NCI-H2196 treated with DMSO at 0.1 percent for 48 hours (cell line): ENCODE data around the gene LTA4H.
A peak's percentile ranks its signal among the peaks of the same experiment; 100 is the strongest.

ENCODE experiments used
- DNase-seq: peaks from one replicate; lab custom pipeline; 2025; ENCODE audit not compliant: unreplicated experiment; lab: John Stamatoyannopoulos, UW

LTA4H gene

DNA sequence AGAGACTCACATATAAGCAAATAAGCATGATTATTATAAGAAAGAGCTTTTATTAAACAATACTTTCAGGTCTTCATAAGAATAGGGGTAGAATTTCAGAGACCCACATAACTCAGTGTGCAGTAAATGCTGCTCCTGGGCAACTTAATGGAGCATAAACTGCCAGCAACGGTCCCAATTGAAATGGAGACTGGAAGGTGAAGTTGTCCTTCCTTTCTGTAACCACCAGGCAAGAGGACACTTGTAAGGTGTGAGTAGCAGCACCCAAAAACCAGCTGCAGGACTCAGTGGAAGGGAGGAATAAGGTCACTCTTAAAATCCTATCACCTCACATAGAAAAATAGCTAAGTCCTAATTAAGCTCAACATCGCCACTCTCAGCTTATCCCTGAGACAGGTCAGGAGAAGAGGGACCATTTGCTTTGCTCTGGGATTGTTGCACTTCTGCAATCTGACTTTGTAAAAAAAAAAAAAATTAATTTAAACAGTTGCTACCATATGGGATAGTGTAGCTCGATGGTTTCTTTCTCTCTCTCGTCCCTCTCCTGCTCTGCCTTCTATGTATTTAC is 22.7 kb upstream of the LTA4H start:
- no peak for DNase-seq

DNA sequence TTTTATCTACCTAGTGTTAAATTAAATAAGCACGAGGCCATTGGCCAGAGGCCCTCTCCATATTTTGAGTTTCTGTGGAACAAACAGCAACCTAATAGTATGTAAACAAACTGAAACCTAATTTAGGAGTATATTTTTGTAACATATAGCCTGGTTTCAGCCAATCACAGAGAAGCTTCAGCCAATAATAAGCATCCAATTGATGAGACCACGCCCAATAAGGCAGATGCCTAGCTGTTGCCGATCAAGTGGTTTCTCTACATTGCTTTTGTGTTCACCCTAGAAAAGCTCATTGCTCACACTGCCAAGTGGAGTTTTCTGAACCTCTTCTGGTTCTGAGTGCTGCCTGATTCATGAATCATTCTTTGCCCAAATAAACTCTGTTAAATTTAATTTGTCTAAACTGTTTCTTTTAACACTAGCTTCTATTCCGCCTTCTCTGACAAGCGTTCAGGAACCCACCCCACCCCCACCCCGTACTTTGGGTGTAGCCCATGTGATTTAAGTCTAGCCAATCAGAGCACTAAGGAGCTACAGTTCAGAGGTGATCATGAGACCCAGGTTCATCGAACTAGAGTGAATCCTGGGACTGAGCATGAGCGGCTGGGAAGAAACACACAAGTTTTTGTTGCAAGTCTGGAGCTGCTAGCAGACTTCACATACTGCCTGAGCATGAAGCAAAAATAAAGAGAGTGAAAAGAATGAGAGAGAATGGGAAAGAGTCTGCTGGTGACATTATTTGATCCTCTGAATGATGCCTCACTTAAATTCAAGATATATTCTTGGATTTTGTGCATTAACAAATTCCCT is 21.5 kb upstream of the LTA4H start:
- DNase-seq, result no peak

DNA sequence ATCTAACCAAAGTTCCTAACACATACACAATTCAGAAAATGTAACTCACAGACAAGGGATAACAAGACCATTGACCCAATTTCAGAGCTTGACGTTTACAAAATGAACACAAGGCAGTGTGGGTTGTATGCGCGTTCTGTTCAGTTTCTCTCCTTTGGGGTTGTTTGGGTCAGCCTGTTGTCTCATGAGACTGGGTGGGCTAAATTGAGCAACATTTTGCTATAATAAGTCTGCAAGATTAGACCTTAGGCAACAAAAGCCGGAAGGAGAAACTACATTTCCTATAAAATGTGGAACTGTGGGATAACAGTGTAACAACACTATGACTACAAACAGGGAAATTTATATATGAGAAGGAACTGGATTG is 18.8 kb upstream of the LTA4H start:
- DNase-seq, result no peak

GRCh38 chr12:96053476-96054243 is 18.3 kb upstream of the LTA4H start:
- DNase-seq, result no peak

DNA sequence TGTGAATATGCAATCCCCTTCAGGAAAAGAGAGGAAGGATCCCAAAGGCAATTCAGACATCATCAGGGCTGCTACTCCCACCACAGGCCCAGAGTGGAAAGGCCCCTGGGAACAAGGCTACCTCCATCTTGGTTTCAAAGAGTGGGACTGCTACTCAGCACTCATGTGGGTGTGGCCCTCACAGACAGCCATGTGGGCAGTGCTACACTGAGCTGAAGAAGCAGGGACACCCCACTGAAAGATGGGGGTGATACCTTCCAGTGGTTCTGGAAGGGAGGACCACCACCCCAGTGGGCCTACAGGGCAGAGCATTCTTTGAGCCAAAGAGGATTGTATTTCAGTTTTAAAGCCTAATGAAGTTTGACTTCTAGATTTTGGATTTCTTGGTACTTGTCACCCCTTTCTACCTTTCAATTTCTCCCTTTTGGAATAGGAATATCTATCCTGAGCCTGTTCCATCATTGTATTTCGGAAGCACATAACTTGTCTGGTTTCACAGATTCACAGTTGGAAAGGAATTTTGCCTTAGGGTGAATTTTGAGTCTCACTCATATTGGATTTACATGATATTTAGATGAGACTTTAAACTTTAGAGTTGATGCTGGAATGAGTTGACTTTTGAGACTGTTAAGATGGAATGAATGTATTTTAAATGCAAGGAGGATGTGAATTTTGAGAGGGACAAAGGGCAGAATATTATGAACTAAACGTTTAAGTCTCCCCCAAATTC is 16.5 kb upstream of the LTA4H start:
- DNase-seq, result no peak

DNA sequence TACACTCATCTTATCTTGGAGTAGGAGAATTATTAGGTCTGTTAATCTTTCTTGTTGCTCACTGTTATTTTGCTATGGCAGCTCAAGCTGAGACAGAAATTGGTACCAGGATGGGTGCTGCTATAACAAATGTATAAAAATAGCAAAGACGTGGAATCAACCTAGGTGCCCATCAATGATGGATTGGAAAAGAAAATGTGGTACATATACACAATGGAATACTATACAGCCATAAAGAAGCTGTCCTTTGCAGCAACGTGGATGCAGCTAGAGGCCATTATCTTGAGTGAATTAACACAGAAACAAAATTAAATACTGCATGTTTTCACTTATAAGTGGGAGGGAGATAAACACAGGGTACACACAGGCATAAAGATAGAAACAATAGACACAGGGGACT is 14.8 kb upstream of the LTA4H start:
- DNase-seq, result no peak

- no peak for DNase-seq
These were observed 13.7 kb upstream of the LTA4H start for GRCh38 chr12:96049101-96049500.

DNA sequence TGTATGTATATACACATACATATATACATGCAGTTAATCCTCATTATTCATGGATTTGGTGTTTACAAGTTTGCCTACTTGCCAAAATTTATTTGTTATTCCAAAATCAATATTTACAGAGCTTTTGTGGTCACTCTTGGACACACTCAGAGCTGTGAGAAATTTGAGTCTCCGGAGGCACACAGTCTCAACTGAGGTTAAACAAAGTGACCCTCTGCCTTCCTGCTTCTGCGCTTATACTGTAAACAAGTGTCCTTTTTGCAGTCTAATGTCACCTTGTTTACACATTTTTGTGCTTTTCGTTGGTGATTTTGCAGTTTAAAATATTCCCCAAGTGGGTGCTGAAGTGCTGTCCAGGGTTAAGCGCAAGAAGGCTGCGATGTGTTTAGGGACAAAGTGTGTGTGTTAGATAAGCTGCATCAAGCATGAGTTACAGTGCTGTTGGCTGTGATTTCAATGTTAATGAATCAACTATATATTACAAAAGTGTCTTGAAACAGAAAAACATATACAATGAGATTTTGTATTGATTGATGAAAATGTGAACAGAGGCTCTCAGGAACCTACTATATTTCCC is 13.1 kb upstream of the LTA4H start:
- DNase-seq, result peak; percentile 37

GRCh38 chr12:96047229-96048211 is 12.1 kb upstream of the LTA4H start:
- DNase-seq, result peak; percentile 81

DNA sequence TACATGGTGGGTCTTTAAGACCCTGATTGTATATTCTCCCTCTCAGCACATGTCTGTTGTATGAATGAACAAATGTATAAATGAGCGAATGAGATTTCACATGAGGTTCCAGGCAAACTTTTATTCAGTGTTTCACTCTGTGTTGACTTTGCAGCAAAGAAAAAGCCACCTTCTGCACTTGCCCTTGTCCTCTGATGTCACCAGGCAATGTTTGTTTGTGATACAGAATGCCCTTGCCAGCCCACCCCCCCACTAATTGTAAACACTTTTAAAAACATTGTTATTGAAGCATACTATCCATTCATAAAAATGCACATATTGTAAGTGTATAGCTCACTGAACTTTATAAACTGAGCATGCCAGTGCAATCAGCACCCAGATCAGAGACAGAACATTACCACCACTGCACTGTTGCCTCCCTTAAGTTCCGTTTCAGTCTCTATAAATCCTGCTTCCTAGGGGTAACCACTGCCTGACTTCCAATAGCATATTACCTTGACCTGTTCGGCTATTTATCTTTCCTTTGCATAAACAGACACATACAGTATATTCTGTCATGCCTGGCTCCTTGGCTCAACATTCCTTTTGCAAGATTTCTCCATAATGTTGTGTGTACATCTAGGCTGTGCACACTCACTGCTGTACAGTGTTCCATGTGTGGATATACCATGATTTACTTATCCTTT is 11.3 kb upstream of the LTA4H start:
- DNase-seq, result no peak

DNA sequence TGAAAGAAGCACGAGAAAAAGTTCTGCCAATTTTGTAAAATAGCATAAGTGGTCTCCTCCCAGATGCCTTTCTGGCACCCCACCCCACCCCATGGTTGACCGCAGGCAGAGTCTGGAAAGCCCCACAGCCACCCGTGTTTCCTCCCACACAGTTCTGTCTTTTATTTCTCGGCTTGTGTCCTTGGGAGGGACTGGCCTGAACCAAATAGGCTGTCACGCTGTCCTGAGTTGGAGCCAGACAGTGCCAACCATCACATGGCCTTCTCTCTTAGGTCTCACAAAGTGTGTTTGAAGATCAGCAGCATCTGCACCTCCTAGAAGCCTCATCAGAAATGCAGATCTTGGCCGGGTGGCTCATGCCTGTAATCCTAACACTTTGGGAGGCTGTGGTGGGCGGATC is 10.2 kb upstream of the LTA4H start:
- no peak for DNase-seq

GRCh38 chr12:96044943-96045290 is 9.5 kb upstream of the LTA4H start:
- no peak for DNase-seq

DNA sequence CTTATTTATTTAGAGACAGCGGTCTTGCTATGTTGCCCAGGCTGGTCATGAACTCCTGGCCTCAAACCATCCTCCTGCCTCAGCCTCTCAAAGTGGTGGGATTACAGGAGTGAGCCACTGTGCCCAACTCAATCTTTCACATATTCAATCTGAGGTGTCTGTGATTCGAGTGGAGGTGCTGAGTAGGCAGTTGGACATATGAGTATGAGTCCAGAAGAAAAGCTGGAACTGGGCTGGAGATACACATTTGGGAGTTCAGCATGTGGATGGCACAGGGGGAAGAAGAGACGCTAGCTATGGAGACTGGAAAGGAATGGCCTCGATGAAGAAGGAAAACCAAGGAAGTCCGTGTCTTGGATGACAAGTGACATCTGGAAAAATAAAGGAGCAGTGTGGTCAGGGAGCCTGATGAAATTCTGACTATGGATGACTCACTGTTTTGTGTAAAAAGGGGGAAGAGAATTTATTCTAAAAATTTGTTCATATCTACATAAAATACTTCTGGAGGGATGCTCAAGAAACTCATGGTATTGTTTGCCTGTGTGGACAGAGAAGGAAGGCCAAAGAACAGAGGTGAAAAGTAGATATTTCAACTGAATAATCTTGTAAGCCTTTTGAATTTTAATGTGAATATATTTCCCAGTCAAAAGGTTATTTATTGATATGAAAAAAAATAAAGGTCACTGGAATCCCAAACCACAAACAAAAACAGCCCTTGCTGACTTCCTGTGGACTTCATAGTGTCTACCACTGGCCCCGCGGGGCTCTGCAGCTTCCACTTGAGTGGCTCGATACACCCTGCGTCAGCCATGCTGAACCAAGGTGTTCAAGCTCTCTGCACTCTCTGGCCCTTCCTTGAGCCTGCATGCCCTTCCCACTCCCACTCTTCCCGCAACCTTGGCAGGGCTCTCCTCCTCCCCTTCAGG is 8.9 kb upstream of the LTA4H start:
- DNase-seq, result no peak

- DNase-seq, result no peak
These were observed 5.8 kb upstream of the LTA4H start for GRCh38 chr12:96041181-96041580.

DNA sequence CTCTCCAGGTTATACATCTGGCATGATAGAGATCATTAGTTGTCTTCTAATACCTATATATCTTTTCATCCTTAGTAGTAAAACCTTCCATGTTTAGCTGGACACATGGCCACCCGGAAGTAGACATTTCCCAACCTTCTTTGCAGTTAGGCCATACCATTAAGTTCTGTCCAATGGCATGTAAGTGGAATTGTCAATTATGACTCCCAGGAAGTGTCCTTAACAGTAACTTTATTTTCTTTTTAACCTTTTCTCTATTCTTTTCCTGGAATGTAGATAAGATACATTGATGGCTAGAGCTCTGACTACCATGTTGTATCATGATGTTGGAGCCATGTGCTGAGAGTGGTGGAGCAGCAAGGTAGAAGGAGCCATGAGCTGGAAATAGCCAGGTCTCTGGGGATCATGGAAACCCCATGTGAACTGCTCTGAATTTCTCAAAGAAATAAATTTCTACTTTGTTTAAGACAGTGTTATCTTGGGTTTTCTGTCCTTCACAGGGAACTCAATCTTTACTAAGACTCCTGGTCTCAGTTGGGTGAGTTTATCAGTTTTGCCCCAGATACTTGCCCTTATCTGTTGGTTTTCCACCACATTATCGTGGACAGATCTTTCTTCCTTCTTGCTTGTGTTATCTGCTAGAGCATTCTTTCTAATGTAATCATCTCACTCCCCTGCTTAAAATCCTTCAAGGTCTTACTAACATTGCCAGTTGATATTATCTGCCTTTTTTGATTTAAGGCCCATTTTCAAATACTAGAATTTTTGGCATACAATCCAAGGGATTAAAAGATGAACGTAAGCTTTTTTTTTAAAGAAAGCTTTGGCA is 5.1 kb upstream of the LTA4H start:
- no peak for DNase-seq

- no peak for DNase-seq
These were observed 4.1 kb upstream of the LTA4H start for GRCh38 chr12:96039516-96039915.

DNA sequence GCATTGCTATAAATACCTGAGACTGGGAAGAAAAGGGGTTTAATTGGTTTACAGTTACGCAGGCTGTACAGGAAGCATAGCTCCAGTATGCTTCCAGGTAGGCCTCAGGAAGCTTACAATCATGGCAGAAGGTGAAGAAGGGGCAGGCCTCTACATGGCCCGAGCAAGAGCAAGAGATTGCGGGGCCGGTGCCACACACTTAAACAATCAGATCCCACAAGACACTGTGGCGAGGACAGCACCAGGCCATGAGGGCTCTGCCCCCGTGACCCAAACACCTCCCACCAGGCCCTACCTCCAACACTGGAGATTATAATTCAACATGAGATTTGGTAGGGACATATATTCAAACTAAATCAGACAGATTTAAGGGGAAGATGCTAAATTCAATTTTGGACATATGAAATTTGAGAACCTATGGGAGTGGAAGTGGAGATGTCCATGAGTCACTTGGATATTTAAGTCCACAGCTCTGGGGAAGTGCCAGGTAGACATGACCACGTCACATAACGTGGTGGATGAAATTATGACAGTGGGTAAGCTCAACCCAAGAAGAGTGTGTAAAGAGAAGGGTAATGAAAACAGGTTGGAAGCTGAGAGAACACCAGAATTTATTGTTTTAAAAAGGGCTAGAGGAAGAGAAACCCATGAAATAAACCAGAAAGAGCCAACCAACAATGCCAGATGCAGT is 1.5 kb upstream of the LTA4H start:
- no peak for DNase-seq
